Measurements from ENCODE around the gene SUGP2. TPM values are rescaled to one million over a fixed set of nuclear protein-coding genes. Genes with fewer than 3 reads are reported as not detected.
"Not testable (repeated sequence)": the region's sequence is repeated elsewhere in the genome, so short reads cannot be mapped to it uniquely, and the experiment has no call there.

The SUGP2 gene
- total RNA-seq, 1 experiment from 2014 or later, result 29.9 TPM

DNA sequence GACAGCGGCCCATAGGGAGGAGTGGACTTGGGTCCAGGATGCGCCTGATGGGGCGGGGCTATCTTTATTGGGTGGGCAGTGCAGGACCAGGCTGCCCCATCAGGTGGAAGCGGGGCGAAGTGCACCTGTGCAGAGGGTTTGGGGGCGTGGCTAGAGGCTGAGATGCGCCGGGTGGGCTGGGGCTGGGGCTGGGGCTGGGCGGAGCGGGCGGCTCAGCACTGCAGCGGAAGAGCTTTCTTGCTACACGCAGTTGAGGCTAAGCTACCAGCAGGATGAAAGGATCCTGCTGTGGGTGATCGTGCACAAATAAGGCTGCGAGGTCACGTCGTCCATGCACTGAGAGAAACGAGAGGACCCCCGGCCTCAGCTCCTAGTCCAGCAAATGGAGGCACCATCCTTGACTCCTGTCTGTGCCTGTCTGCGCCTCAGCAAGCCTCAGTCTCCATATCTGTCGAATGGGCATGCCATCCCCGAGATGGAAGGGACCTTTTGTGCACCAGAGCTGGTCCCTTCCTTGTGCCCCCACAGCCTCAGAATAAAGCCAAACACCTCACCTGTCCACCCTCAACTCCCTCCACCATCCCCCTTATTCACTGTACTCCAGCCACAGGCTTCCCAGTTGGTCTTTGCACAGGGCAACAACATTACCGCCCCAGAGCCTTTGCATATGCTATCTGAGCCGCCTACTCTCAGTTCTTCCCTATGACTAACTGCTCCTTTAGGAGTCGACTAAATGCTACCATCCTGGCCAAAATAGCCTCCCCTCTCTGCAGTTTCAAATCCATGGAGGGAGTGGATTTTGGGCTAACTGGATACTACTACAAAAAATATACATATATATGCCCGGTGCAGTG lies 71.3 kb downstream of the SUGP2 start:
- no peak for DNase-seq (ENCODE audit: extremely low read depth, low read depth)

DNA sequence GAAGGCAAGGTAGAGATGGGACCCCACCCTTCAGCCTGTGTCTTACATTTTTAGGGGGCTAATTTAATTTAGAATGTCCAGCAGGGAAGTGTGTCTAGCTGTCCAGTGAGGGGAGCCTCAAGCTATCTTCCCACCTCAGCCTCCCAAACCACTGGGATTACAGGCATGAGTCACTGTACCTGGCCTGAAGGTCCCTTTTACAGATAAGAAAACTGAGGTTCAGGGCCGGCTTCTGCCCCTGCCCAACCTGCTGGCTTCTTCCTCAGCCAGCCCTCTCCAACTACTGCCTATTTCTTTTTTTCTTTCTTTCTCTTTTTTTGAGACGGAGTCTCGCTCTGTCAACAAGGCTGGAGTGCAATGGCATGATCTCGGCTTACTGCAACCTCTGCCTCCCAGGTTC lies 72.9 kb downstream of the SUGP2 start:
- no peak for DNase-seq (ENCODE audit: extremely low read depth, low read depth)

DNA sequence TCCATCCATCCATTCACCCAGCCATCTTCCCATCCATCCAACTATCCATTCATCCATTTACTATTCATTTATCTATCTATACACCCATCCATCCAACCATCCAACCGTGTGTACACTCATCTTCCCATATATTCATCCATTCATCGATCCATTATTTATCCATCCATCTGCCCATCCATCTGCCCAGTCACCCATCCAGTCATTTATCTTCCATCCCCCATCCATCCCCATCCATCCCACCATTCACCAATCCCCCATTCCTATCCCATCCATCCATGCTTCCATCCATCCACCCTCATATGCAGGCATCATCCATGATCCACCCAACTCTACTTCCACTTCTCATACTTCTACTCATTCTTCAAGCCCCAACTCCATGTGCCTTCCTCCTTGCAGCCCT lies 78.3 kb downstream of the SUGP2 start:
- no peak for DNase-seq (ENCODE audit: extremely low read depth, low read depth)

DNA sequence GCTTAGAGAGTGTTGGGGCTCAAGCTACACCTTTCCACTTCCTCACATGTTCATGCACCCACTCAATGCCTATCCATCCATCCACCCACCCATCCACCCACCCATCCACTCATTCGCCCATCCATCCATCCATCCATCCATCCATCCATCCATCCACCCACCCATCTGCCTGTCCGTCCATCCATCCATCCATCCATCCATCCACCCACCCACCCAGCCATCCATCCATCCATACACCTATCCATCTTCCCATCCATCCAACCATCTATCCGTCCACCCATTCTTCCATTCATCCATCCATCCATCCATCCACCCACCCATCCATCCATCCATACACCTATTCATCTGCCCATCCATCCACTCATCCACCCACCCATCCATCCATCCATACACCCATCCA lies 79.2 kb downstream of the SUGP2 start:
- no peak for DNase-seq (ENCODE audit: extremely low read depth, low read depth)

DNA sequence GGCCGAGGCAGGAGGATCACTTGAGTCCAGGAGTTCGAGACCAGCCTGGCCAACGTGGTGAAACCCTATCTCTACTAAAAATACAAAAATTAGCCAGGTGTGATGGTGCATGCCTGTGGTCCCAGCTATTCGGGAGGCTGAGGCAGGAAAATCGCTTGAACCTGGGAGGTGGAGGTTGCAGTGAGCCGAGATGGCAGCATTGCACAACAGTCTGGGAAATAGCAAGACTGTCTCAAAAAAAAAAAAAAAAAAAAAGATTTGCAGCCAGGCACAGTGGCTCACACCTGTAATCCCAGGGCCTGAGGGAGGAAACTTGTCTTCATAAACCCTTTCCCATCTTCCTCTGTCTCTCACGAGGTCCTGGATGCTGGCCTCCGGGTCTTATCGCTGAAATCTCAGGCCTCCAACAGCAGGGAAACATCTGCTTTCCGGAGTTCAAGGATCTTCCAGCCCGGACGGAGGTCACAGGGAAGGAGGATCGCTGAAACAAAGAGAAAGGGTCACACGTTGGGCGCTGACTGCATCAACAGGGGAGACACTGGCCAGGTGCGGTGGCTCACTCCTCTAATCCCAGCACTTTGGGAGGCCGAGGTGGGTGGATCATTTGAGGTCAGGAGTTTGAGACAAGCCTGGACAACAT lies 80.8 kb downstream of the SUGP2 start:
- DNase-seq (ENCODE audit: extremely low read depth, low read depth), result not testable (repeated sequence)

DNA sequence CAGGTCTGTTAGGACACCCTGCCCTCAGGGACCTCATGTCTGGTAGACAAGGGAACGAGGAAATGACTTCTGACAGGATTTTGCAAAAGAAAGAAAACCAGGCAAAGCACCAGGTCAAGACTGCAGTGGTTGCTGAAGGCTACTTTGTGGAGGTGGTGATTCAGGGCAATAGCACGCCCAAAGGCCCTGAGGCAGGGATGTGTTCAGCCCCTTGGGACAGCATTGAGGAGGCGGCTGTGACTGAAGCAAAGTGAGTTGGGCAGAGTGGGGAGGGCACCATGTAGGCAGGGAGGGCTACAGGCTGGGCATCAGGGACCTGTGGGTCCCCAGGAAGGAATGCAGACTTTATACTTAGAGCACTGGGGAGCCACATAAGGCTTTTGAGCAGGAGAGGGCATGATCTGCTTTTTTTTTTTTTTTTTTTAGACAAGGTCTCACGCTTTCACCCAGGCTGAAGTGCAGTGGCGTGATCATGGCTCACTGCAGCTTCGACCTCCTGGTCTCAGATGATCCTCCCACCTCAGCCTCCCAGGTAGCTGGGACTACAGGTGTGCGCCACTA lies 81.5 kb downstream of the SUGP2 start:
- DNase-seq (ENCODE audit: extremely low read depth, low read depth), result no peak

DNA sequence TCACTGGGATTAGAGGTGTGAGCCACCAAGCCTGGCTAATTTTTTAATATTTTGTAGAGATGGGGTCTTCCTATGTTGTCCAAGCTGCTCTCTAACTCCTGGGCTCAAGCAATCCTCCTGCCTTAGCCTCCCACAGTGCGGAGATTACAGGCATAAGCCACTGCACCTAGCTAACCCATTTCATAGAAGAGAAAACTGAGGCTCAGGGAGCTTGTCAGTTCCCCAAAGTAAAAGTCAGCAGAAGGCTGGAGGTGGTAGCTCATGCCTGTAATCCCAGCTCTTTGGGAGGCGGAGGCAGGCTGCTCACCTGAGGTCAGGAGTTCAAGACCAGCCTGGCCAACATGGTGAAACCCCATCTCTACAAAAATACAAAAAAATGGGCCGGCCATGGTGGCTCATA lies 83.5 kb downstream of the SUGP2 start:
- DNase-seq (ENCODE audit: extremely low read depth, low read depth), result no peak

DNA sequence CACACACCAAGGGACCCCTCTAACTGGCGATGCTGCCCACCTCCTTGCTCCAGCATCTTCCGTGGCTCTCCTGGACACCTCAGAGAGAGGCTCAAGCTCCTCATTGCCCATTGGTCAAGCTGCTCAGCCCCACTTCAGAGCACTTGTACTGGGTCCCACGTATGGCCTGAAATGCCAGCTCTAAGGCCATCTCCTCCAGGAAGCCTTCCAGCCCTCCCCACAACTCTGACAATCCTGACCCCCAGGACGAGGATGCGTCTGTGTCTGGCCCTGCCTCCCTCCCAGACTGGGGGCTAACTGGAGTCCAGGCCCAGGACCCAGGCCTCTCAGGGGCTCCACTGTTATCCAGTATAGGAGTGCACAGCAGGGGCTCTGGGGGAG lies 84.4 kb downstream of the SUGP2 start:
- no peak for DNase-seq (ENCODE audit: extremely low read depth, low read depth)

DNA sequence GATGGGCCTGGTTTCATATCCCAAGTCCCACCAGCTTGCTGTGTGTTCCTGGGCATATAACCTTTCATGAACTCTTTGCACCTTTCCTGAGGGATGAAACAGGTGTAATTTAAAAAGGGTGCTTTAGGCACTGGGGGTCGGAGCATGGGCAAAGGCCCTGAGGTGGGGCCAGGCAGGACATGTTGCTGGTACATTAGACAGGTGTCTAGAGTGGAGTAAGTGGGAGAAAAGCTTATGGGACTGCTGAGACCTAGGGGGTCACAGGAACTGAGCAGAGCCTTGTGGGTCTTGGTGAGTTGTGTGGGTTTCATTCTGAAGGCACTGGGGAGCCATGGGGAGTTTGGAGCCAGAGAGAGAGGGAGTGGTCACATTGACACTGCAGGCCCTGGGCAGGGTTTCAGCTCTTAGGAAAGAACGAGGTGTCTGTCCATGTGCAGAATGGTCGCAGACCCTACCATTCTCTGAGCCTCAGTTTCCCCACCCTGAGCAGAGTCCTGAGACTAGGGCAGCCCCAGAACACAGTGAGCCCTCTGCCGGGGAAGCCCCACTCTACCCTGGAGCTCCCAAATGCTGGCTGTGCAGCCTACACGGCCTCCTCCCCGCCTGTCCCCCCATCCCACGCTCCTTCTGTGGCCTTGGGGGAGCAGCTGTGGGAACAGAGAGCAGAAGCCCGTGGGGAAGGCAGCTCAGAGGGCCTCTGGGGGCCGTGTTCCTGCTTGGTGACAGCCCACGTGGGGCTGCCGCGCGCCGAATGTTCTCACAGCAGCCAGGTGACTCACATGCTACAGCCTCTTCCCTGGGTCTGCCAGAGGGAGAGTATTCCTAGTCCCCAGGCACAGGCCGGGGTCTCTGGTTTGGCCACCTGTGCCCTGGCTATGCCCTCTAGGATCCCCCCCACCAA lies 85.0 kb downstream of the SUGP2 start:
- no peak for DNase-seq (ENCODE audit: extremely low read depth, low read depth)

DNA sequence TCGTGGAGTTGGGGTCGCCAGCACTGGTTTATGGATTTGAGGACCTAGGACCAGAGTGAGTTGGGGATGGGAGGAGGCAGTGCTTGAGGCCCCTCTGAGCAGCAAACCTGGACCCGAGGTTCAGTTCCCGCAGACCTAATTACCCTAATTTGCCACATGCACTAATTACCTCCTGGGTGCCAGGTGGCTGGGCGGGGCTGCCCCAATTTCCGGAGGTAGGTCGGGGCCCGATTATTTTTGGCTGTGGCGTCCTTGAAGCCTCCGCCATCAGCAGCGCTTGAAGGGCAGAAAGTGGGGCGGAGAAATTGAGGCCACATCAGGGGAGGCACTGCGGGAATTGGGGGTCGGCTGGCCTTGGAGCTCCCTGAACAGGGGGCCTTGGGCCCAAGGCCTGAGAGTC lies 86.4 kb downstream of the SUGP2 start:
- no peak for DNase-seq (ENCODE audit: extremely low read depth, low read depth)

DNA sequence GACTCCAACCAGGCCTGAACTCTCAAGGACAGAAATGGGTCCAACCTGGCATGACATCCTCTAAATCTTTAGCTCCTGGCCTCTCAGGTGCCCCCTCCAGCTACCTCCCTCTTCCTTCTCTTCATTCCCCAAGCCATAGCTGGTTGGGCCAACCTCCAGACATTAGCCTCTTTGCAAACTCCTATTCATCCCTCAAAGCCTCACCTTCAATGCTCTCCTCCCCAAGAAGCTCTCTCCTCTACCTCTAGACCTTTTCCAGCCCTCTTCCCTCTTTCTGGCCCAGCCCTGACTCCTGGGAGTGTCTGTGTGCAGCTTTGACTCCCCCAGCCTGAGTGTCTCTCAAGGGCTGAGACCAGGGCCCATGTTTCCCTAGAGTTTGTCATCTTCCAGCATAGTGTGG lies 87.0 kb downstream of the SUGP2 start:
- DNase-seq (ENCODE audit: extremely low read depth, low read depth), result no peak

DNA sequence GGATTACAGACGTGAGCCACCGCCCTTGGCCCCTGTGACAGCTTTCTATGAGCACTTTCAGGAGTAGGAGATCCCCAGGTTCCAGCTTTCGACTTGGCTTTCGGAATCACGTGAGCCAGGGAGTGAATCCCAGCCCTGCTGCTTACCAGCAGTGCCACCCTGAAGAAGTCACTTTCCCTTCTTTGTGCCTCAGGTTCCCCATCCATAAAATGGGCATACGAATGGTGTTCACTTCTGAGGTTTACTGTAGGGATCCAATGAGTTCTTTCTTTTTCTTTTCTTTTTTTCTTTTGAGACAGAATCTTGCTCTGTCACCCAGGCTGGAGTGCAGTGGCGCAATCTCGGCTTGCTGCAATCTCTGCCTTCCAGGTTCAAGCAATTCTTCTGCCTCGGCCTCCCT lies 88.0 kb downstream of the SUGP2 start:
- no peak for DNase-seq (ENCODE audit: extremely low read depth, low read depth)

DNA sequence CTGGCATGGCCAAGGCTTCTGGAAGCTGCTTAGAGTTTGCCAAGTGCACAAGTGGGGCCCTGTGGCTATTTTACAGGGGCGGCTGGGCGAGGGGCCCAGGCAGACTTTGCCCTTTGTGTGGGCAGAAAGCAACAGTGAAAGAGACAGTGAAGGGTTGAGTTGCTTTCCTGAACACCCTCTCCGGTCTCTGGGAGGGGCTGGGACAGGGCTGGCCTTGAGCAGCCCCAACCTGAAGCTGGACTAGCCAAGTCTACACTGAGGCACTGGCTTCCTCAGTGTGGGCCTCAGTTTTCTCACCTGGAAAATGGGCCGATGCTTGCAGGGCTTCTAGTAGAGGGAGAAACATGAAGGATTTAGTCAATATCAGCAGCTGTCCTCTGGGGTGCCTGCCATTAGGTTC lies 89.9 kb downstream of the SUGP2 start:
- no peak for DNase-seq (ENCODE audit: extremely low read depth, low read depth)

DNA sequence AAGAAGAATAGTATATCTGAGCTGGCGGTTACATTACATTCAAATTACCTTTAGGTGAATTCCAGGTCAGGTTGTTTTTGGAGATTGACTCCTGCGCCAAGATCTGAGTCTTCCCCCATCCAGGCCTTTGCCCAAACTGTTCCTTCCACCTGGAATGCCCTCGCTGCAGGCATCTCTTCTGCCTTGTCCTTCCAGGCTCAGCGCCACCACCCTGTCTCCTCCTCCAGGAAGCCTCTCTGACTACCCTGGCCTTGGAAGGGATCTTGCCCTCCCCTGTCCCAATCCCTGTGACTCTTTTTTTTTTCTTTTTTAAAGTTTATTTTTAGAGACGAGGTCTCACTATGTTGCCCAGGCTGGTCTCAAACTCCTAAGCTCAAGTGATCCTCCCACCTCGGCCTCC lies 90.6 kb downstream of the SUGP2 start:
- no peak for DNase-seq (ENCODE audit: extremely low read depth, low read depth)

DNA sequence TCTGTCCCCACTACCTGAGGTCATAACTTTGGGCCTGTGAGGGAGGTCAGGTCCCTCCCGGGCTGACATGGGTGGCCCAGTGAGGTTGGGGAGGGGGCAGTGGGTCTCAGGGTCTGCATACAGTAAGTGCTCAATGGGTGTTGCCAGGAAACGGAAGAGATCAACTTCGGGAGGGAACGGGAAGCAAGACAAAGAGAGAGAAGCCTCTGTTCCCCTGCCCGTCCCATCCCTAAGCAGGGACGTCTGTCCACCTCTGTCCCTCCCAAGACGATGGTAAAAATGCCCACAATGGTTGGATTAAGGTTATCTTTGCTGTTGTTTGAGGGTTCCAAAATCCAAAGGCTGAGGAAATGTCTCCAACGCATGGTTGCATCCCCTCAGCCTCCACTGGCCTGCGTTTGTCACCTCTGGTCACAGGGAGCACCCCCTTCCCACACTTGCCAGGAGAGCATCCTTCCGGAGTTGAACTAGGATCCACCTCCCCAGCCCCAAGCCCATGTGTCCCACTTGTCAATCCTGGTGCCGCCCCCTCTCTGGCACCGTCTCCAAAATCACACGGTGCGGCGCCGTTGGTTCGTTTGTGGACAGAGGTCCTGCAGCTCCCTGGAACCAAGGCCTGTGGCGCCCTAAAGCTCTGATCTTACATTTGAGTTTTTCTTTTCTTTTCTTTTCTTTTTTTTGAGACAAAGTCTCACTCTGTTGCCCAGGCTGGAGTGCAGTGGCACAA lies 91.5 kb downstream of the SUGP2 start:
- no peak for DNase-seq (ENCODE audit: extremely low read depth, low read depth)

Other genes starting within 250 kb of the SUGP2 start
- gene COMP, start 242.2 kb downstream of the SUGP2 start, total RNA-seq (2014; rRNA removed; shearing (Covaris generic)), result not detected in 2 replicates
- 21.1 and 23.3 TPM in 2 replicates for gene UPF1, start 201.6 kb downstream of the SUGP2 start, total RNA-seq (2014; rRNA removed; shearing (Covaris generic))
- 5.2 and 7.0 TPM in 2 replicates for gene CERS1, start 137.4 kb downstream of the SUGP2 start, total RNA-seq (2014; rRNA removed; shearing (Covaris generic))
- 131 and 141 TPM in 2 replicates for gene COPE, start 114.1 kb downstream of the SUGP2 start, total RNA-seq (2014; rRNA removed; shearing (Covaris generic))
- gene DDX49, start 113.8 kb downstream of the SUGP2 start, total RNA-seq (2014; rRNA removed; shearing (Covaris generic)), result 38.9 and 41.5 TPM in 2 replicates
- gene HOMER3, start 92.3 kb downstream of the SUGP2 start, total RNA-seq (2014; rRNA removed; shearing (Covaris generic)), result 17.8 and 18.1 TPM in 2 replicates
- 19.8 and 22.4 TPM in 2 replicates for gene ARMC6, start 86 bp upstream of the SUGP2 start, total RNA-seq (2014; rRNA removed; shearing (Covaris generic))
- gene SLC25A42, start 30.5 kb upstream of the SUGP2 start, total RNA-seq (2014; rRNA removed; shearing (Covaris generic)), result 0.87 and 1.6 TPM in 2 replicates
- 38.7 and 44.9 TPM in 2 replicates for gene TMEM161A, start 105.0 kb upstream of the SUGP2 start, total RNA-seq (2014; rRNA removed; shearing (Covaris generic))
- gene MEF2B, start 136.7 kb upstream of the SUGP2 start, total RNA-seq (2014; rRNA removed; shearing (Covaris generic)), result 0.32 and 0.59 TPM in 2 replicates
- gene BORCS8, start 158.6 kb upstream of the SUGP2 start, total RNA-seq (2014; rRNA removed; shearing (Covaris generic)), result 9.6 and 11.2 TPM in 2 replicates
- 34.8 and 39.3 TPM in 2 replicates for gene RFXANK, start 158.7 kb upstream of the SUGP2 start, total RNA-seq (2014; rRNA removed; shearing (Covaris generic))
- gene NR2C2AP, start 169.9 kb upstream of the SUGP2 start, total RNA-seq (2014; rRNA removed; shearing (Covaris generic)), result 22.3 and 25.3 TPM in 2 replicates
- gene NCAN, start 178.4 kb upstream of the SUGP2 start, total RNA-seq (2014; rRNA removed; shearing (Covaris generic)), result 0.05 TPM in 1 of 2 replicates, not detected in the other
- 0.07 TPM in 1 of 2 replicates, not detected in the other for gene TM6SF2, start 239.8 kb upstream of the SUGP2 start, total RNA-seq (2014; rRNA removed; shearing (Covaris generic))

All from NCI-H460 (cell line).